HG02852 (cell line): ENCODE data around the gene IQCC.
A peak's percentile ranks its signal among the peaks of the same experiment; 100 is the strongest.

Experiments used
- ATAC-seq: cut with Tn5 transposase; IDR thresholded peaks from one replicate; pipeline ENCODE4 v1.9.1; 2021; ENCODE audit warnings: mild to moderate bottlenecking, moderate library complexity; ENCODE audit not compliant: unreplicated experiment

IQCC gene

GRCh38 chr1:32195531-32195930 is 9.9 kb upstream of the IQCC start:
- no peak for ATAC-seq

- no peak for ATAC-seq
Observed at GRCh38 chr1:32195972-32196823, 9.3 kb upstream of the IQCC start.

GRCh38 chr1:32197074-32197473 is 8.4 kb upstream of the IQCC start:
- no peak for ATAC-seq

GRCh38 chr1:32197837-32198236 is 7.6 kb upstream of the IQCC start:
- ATAC-seq, result no peak

GRCh38 chr1:32198237-32199042 is 7.0 kb upstream of the IQCC start:
- ATAC-seq, result no peak

GRCh38 chr1:32199043-32199716 is 6.3 kb upstream of the IQCC start:
- no peak for ATAC-seq

- ATAC-seq, result no peak
Observed at GRCh38 chr1:32199717-32200072, 5.8 kb upstream of the IQCC start.

GRCh38 chr1:32200226-32201010 is 5.1 kb upstream of the IQCC start, which contains the start of gene CCDC28B:
Gene CCDC28B, plus strand, starts transcription at chr1:32200595. Its CDS starts 1,341 bp downstream, at chr1:32201936.
- no peak for ATAC-seq

- peak; percentile 46 for ATAC-seq
Observed at GRCh38 chr1:32201011-32201855, 4.2 kb upstream of the IQCC start.

- no peak for ATAC-seq
Observed at GRCh38 chr1:32204943-32205361, 519 bp upstream of the IQCC start.

GRCh38 chr1:32208469-32208868 is 3.0 kb downstream of the IQCC start:
- ATAC-seq, result no peak

- no peak for ATAC-seq
Observed at GRCh38 chr1:32208891-32209328, 3.4 kb downstream of the IQCC start, which contains the start of gene DCDC2B. Gene DCDC2B, plus strand, starts transcription at chr1:32209089. Its CDS starts 5 bp downstream, at chr1:32209094.

- no peak for ATAC-seq
Observed at GRCh38 chr1:32215629-32216480, 10.4 kb downstream of the IQCC start.

GRCh38 chr1:32216566-32216965 is 11.1 kb downstream of the IQCC start:
- no peak for ATAC-seq

GRCh38 chr1:32219022-32219421 is 13.6 kb downstream of the IQCC start:
- no peak for ATAC-seq

GRCh38 chr1:32220746-32221580 is 15.5 kb downstream of the IQCC start:
- ATAC-seq, result no peak

GRCh38 chr1:32221581-32221979 is 16.1 kb downstream of the IQCC start:
- no peak for ATAC-seq
